Glomerular visceral epithelial cell (primary cell): ENCODE data around the gene PEX12.
"Not testable (repeated sequence)": the region's sequence is repeated elsewhere in the genome, so short reads cannot be mapped to it uniquely, and the experiment has no call there.

Experiments
- DNase-seq: peaks from one replicate; pipeline ENCODE4 v3.0.0-alpha.2; 2016; ENCODE audit errors: extremely low spot score

The PEX12 gene

GRCh38 chr17:35578929-35579432 is 610 bp upstream of the PEX12 start:
- DNase-seq = no peak

GRCh38 chr17:35577830-35578196 is 558 bp downstream of the PEX12 start:
- peak; percentile 11 for DNase-seq

GRCh38 chr17:35575759-35576158 is 2.6 kb downstream of the PEX12 start:
- no peak for DNase-seq

- no peak for DNase-seq
These were observed 9.0 kb downstream of the PEX12 start for GRCh38 chr17:35569405-35569804.

- peak; percentile 47 for DNase-seq
These were observed 9.8 kb downstream of the PEX12 start for GRCh38 chr17:35568561-35568960.

GRCh38 chr17:35566968-35567367 is 11.4 kb downstream of the PEX12 start:
- DNase-seq = no peak

- DNase-seq = not testable (repeated sequence)
These were observed 15.2 kb downstream of the PEX12 start for GRCh38 chr17:35563181-35563580.

GRCh38 chr17:35560703-35561102 is 17.7 kb downstream of the PEX12 start, which contains the start of gene SLFN14:
SLFN14 (minus strand) TSS chr17:35560819; CDS start chr17:35558062, 2,757 bp downstream.
- DNase-seq = no peak

- DNase-seq = no peak
These were observed 18.7 kb downstream of the PEX12 start for GRCh38 chr17:35559495-35560210.

- DNase-seq = no peak
These were observed 21.0 kb downstream of the PEX12 start for GRCh38 chr17:35557353-35557752.

GRCh38 chr17:35555691-35556090 is 22.7 kb downstream of the PEX12 start:
- DNase-seq = no peak

- no peak for DNase-seq
These were observed 23.7 kb downstream of the PEX12 start for GRCh38 chr17:35554668-35555067.

- DNase-seq = no peak
These were observed 25.1 kb downstream of the PEX12 start for GRCh38 chr17:35553310-35553709.

- DNase-seq = no peak
These were observed 29.4 kb downstream of the PEX12 start for GRCh38 chr17:35548978-35549377.

GRCh38 chr17:35548208-35548810 is 30.1 kb downstream of the PEX12 start:
- DNase-seq = no peak

GRCh38 chr17:35546487-35546886 is 31.9 kb downstream of the PEX12 start:
- DNase-seq = no peak

- DNase-seq = no peak
These were observed 33.2 kb downstream of the PEX12 start for GRCh38 chr17:35545150-35545549.

GRCh38 chr17:35543856-35544255 is 34.5 kb downstream of the PEX12 start:
- no peak for DNase-seq

GRCh38 chr17:35542990-35543389 is 35.4 kb downstream of the PEX12 start:
- no peak for DNase-seq

- DNase-seq = no peak
These were observed 36.9 kb downstream of the PEX12 start for GRCh38 chr17:35541434-35541833.

- DNase-seq = no peak
These were observed 37.6 kb downstream of the PEX12 start for GRCh38 chr17:35540589-35541404.

GRCh38 chr17:35539659-35540026 is 38.7 kb downstream of the PEX12 start:
- no peak for DNase-seq
